NB4 (cell line): ENCODE measurements around the gene SCT.

ENCODE experiments used
- CTCF ChIP-seq: IDR thresholded peaks from one replicate; pipeline ENCODE4 v1.5.1; 2012; ENCODE audit warnings: low read depth, low read length
- POLR2A ChIP-seq: IDR thresholded peaks from 2 replicates; pipeline ENCODE4 v1.6.1; 2011; ENCODE audit warnings: mild to moderate bottlenecking; ENCODE audit not compliant: insufficient read length; ENCODE audit errors: extremely low read depth

- TF ChIP-seq CTCF: no peak
- TF ChIP-seq POLR2A: no peak
These were observed 19.2 kb upstream of the SCT start for GRCh38 chr11:646214-646613.
